IPS DF 6.9 (cell line): Measurements from ENCODE around the gene KIRREL3.

Experiments
- DNase-seq: peaks from one replicate; pipeline ENCODE4 v3.0.0-alpha.2; 2013; ENCODE audit warnings: low read depth, low spot score
- H3K27ac ChIP-seq: one replicate; pipeline ENCODE4 v1.5.1; 2013; ENCODE audit warnings: low read length, control low read depth
- H3K27me3 ChIP-seq: 2 replicates; pipeline ENCODE4 v1.6.1; 2013; ENCODE audit warnings: mild to moderate bottlenecking, low read length; ENCODE audit not compliant: control insufficient read depth, insufficient read depth
- H3K36me3 ChIP-seq: 2 replicates; pipeline ENCODE4 v1.6.1; 2013; ENCODE audit warnings: low read length; ENCODE audit not compliant: control insufficient read depth, insufficient read depth
- H3K4me1 ChIP-seq: 2 replicates; pipeline ENCODE4 v1.6.1; 2013; ENCODE audit warnings: low read length; ENCODE audit not compliant: control insufficient read depth, insufficient read depth
- H3K4me3 ChIP-seq: 2 replicates; pipeline ENCODE4 v1.5.1; 2013; ENCODE audit warnings: mild to moderate bottlenecking, low read length
- H3K9me3 ChIP-seq: 2 replicates; pipeline ENCODE4 v1.6.1; 2013; ENCODE audit warnings: low read length, inconsistent platforms; ENCODE audit not compliant: control insufficient read depth, insufficient read depth
- WGBS: extraction: QIAGEN DNeasy Blood & Tissue Kit; methylation state at CpG from one replicate; pipeline ENCODE4 v1.1.7; 2013; ENCODE audit warnings: mixed read lengths, missing lambda C conversion rate; ENCODE audit not compliant: insufficient read length, insufficient coverage; 5-methylcytosine and 5-hydroxymethylcytosine counted together

Gene KIRREL3

DNA sequence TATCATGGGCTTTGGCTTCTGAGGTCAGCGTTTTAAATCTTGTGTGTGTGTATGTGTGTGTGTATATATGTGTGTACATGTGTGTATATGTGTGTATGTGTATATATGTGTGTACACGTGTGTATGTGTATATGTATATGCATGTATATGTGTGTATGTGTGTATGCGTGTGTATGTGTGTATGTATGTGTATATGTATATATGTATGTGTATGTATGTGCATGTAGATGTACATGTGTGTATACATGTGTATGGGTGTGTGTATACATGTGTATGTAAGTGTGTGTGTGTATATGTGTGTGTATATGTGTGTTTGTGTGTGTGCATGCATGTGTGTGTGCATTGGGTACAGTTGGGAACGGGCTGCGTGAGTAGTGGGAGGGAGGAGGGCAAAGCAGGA is 522.1 kb downstream of the KIRREL3 start:
- H3K36me3 ChIP-seq: no peaks in the 10 kb centered on the region
- DNase-seq: no peak
- no CpG with 5 or more reads among the region's 5 CpGs for WGBS
- H3K4me3 ChIP-seq: no peak overlapping the region
- no peaks in the 10 kb centered on the region for H3K9me3 ChIP-seq
- no peak overlapping the region for H3K27ac ChIP-seq
- H3K27me3 ChIP-seq: no peaks in the 10 kb centered on the region
- peaks cover 2% of the 10 kb centered on the region; the same call in 1 of the 2 replicates for H3K4me1 ChIP-seq

- no peak for DNase-seq
- no peaks in the 10 kb centered on the region for H3K36me3 ChIP-seq
- H3K27ac ChIP-seq: no peak overlapping the region
- H3K4me3 ChIP-seq: no peak overlapping the region
- H3K4me1 ChIP-seq: peaks cover 2% of the 10 kb centered on the region; the same call in 1 of the 2 replicates
- no peaks in the 10 kb centered on the region for H3K9me3 ChIP-seq
- WGBS: no CpG with 5 or more reads among the region's 14 CpGs
- no peaks in the 10 kb centered on the region for H3K27me3 ChIP-seq
Measured at GRCh38 chr11:126477535-126478305, 522.9 kb downstream of the KIRREL3 start.

DNA sequence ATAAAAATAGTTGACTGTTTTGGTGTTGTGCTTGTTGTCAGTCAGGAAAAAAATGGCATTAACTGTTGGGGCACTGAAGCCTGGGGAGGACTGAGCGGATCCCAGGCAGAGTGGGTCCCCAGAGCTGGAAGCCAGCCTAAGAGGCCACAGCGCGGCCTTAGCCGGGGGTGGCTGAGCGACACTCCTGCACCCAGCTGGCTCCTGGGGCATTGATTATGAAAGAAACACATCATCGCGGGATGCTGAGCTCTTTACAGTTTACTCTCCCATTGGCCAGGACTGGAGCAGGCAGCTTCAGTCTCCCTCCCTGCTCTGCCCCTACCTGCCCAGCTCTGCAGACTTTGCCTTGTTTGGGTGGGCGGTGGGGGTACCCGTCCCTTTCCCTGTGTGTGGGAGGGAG is 523.6 kb downstream of the KIRREL3 start:
- H3K36me3 ChIP-seq: no peaks in the 10 kb centered on the region
- no peak overlapping the region for H3K27ac ChIP-seq
- DNase-seq: no peak
- H3K27me3 ChIP-seq: no peaks in the 10 kb centered on the region
- H3K4me3 ChIP-seq: no peak overlapping the region
- H3K4me1 ChIP-seq: peaks cover 2% of the 10 kb centered on the region; the same call in 1 of the 2 replicates
- H3K9me3 ChIP-seq: no peaks in the 10 kb centered on the region
- no CpG with 5 or more reads among the region's 9 CpGs for WGBS

DNA sequence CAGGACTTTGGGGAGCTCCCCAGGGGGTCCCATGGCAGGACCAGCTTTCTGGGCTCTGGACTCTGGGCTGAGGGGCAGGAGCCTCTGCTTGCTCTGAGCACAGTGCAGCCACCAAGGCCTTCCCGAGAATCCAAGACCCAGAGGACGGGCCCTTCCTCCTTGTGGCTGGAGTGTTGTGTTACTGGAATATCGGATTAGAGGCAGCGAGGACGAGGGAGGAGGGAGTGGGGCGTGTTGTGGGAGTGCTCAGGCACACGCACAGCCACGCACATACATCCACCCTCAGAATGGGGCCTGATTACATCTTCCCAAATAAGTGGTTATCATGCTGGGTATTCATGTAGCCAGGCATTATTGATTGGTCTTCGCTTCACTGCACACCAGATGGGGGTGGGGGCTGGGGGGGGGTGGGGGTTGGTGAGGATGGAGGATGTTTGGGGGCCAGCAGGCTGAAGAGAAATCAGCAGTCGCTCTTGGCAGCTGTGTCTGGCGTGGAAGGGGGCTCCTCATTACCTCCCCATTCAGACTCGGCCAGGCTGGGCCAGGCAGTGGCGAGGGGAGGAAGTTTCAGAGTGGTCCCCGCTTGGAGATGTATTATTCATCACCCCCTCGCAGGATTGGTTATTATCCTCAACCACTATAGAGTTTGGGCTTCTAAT is 524.2 kb downstream of the KIRREL3 start:
- Histone ChIP-seq H3K4me3 (no peak overlapping the region), H3K27ac (no peak overlapping the region), H3K36me3 (no peaks in the 10 kb centered on the region), H3K4me1 (peaks cover 2% of the 10 kb centered on the region; the same call in 1 of the 2 replicates), H3K27me3 (no peaks in the 10 kb centered on the region), H3K9me3 (no peaks in the 10 kb centered on the region)
- no peak for DNase-seq
- no CpG with 5 or more reads among the region's 15 CpGs for WGBS

GRCh38 chr11:126475014-126475991 is 525.3 kb downstream of the KIRREL3 start:
- Histone ChIP-seq H3K36me3 (no peaks in the 10 kb centered on the region), H3K4me1 (no peaks in the 10 kb centered on the region; the same call in 1 of the 2 replicates), H3K27ac (no peak overlapping the region), H3K9me3 (no peaks in the 10 kb centered on the region), H3K27me3 (no peaks in the 10 kb centered on the region), H3K4me3 (no peak overlapping the region)
- no CpG with 5 or more reads among the region's 26 CpGs for WGBS
- DNase-seq: no peak

DNA sequence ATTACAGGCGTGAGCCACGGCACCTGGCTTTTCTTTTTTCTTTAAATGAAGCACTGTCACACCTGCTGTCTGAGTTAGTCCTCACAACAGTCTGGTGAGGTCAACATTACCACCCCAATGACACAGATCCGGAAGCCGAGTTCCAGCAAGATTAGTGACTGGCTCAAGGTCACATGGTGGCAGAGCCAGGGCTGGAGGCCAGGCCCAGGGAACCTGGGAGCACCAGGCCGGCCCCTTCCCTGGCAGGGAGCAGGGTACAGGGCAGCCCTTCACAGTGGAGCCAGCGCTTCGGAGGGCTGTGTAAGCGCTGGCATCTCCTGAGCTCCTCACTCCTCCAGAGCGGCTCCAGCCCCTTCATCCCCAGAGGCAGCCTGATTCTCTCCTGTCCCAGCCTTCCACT is 526.4 kb downstream of the KIRREL3 start:
- Histone ChIP-seq H3K27me3 (no peaks in the 10 kb centered on the region), H3K4me1 (no peaks in the 10 kb centered on the region), H3K9me3 (no peaks in the 10 kb centered on the region), H3K27ac (no peak overlapping the region), H3K36me3 (no peaks in the 10 kb centered on the region), H3K4me3 (no peak overlapping the region)
- WGBS: no CpG with 5 or more reads among the region's 9 CpGs
- DNase-seq: no peak

- no CpG with 5 or more reads among the region's 16 CpGs for WGBS
- no peaks in the 10 kb centered on the region for H3K4me1 ChIP-seq
- H3K36me3 ChIP-seq: no peaks in the 10 kb centered on the region
- no peaks in the 10 kb centered on the region for H3K27me3 ChIP-seq
- DNase-seq: no peak
- no peak overlapping the region for H3K27ac ChIP-seq
- no peak overlapping the region for H3K4me3 ChIP-seq
- H3K9me3 ChIP-seq: no peaks in the 10 kb centered on the region
Measured at GRCh38 chr11:126473269-126473668, 527.3 kb downstream of the KIRREL3 start.

GRCh38 chr11:126469311-126469710 is 531.3 kb downstream of the KIRREL3 start:
- DNase-seq: no peak
- H3K27ac ChIP-seq: no peak overlapping the region
- H3K4me3 ChIP-seq: no peak overlapping the region
- no CpG with 5 or more reads among the region's 7 CpGs for WGBS
- H3K36me3 ChIP-seq: no peaks in the 10 kb centered on the region
- H3K4me1 ChIP-seq: peaks cover 5% of the 10 kb centered on the region
- H3K27me3 ChIP-seq: no peaks in the 10 kb centered on the region
- no peaks in the 10 kb centered on the region for H3K9me3 ChIP-seq

GRCh38 chr11:126468102-126468521 is 532.5 kb downstream of the KIRREL3 start:
- no peak overlapping the region for H3K4me3 ChIP-seq
- H3K9me3 ChIP-seq: no peaks in the 10 kb centered on the region
- no CpG with 5 or more reads among the region's 7 CpGs for WGBS
- no peaks in the 10 kb centered on the region for H3K36me3 ChIP-seq
- no peaks in the 10 kb centered on the region for H3K27me3 ChIP-seq
- H3K27ac ChIP-seq: no peak overlapping the region
- DNase-seq: no peak
- peaks cover 5% of the 10 kb centered on the region for H3K4me1 ChIP-seq

- Histone ChIP-seq H3K27me3 (no peaks in the 10 kb centered on the region), H3K4me3 (no peak overlapping the region), H3K4me1 (peaks cover 5% of the 10 kb centered on the region), H3K9me3 (no peaks in the 10 kb centered on the region), H3K36me3 (no peaks in the 10 kb centered on the region), H3K27ac (no peak overlapping the region)
- DNase-seq: no peak
- WGBS: no CpG with 5 or more reads among the region's 8 CpGs
Measured at GRCh38 chr11:126467471-126467870, 533.1 kb downstream of the KIRREL3 start.
